T-helper 1 cell treated with Interleukin-12 subunit alpha and Interleukin-12 subunit beta and Interleukin-4 antibody, amounts not matched to agents 30 μg/mL and 1 μg/mL, for 36 hours (primary cell): Measurements from ENCODE around the gene SPATA6L.

Source experiments
- H3K27ac Mint-ChIP-seq: one replicate; pipeline ENCODE4 v1.8.0; 2021; ENCODE audit warnings: mild to moderate bottlenecking, mixed read lengths
- H3K27me3 Mint-ChIP-seq: one replicate; pipeline ENCODE4 v1.8.0; 2021; ENCODE audit warnings: low read depth, mixed read lengths
- H3K36me3 Mint-ChIP-seq: one replicate; pipeline ENCODE4 v1.8.0; 2021; ENCODE audit warnings: low read depth, mixed read lengths
- H3K4me1 Mint-ChIP-seq: one replicate; pipeline ENCODE4 v1.8.0; 2021; ENCODE audit warnings: low read depth, mixed read lengths
- H3K4me3 Mint-ChIP-seq: one replicate; pipeline ENCODE4 v1.8.0; 2021; ENCODE audit warnings: mild to moderate bottlenecking, moderate library complexity, mixed read lengths
- H3K9me3 Mint-ChIP-seq: one replicate; pipeline ENCODE4 v1.8.0; 2021; ENCODE audit warnings: mixed read lengths

Gene SPATA6L

GRCh38 chr9:4594545-4594944 lies 71.7 kb downstream of the SPATA6L start:
- Mint-ChIP-seq H3K4me1 (peaks cover 12% of the 10 kb centered on the region), H3K36me3 (no peaks in the 10 kb centered on the region), H3K27ac (no peak overlapping the region), H3K27me3 (peaks cover 9% of the 10 kb centered on the region), H3K9me3 (no peaks in the 10 kb centered on the region), H3K4me3 (no peak overlapping the region)

- no peak overlapping the region for H3K4me3 Mint-ChIP-seq
- H3K4me1 Mint-ChIP-seq, result peaks cover 12% of the 10 kb centered on the region
- H3K9me3 Mint-ChIP-seq, result no peaks in the 10 kb centered on the region
- H3K27ac Mint-ChIP-seq, result no peak overlapping the region
- peaks cover 9% of the 10 kb centered on the region for H3K27me3 Mint-ChIP-seq
- H3K36me3 Mint-ChIP-seq, result no peaks in the 10 kb centered on the region
Measured at GRCh38 chr9:4592886-4593285, 73.4 kb downstream of the SPATA6L start.

GRCh38 chr9:4592295-4592694 lies 74.0 kb downstream of the SPATA6L start:
- no peaks in the 10 kb centered on the region for H3K9me3 Mint-ChIP-seq
- no peak overlapping the region for H3K27ac Mint-ChIP-seq
- H3K4me3 Mint-ChIP-seq, result no peak overlapping the region
- peaks cover 9% of the 10 kb centered on the region for H3K27me3 Mint-ChIP-seq
- peaks cover 12% of the 10 kb centered on the region for H3K4me1 Mint-ChIP-seq
- H3K36me3 Mint-ChIP-seq, result no peaks in the 10 kb centered on the region

DNA sequence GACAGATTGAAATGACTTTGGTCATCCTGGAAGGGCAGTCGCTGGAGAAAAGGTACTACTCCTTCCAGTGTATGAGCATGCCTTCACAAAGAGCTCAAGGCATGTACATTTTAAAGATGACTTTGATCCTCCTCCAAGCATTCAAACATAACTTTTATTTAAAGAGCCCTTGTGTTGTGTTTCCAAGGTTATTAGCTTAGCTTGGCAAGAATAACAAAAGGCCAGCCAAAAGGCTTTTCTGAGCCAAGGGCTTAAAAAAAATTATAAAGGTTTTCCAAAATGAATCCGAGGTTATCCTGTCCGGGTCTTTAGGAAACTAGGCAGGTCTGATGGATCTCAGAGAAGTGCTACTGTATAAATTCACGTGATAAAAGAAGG lies 75.2 kb downstream of the SPATA6L start:
- peaks cover 3% of the 10 kb centered on the region for H3K4me1 Mint-ChIP-seq
- H3K27ac Mint-ChIP-seq, result no peak overlapping the region

DNA sequence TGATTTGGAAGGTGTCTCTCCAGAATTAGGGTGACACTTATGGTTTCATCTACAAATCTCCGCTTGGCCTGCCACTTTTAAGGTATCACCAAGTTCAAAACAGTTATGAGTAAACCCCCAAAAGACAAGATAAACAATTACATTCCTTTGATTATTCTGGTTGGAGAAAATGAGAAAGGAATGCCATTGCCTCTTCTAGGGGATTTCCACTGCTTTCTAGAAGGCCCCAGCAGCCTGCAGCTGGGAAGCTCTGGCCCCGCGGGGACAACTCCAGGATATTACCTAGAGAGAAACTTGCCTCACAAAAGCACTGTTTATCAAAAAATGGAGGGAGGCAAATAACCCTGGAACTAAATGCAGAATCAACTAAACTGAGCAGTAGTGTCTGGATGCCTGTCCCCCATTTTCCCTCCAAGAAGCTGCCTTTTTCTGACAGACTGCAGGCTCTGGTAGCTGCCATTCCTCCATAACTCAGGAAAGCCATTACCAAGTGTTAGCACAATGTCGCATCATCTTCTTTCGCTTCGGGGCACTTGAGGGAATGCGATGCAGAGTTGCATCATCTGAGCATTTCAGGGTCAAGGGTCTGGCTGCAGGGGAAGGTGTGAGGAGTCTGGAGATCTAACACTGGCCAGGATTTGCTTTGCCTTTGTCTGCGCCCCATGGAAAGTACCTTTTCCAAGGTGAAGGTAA lies 75.7 kb downstream of the SPATA6L start:
- H3K27ac Mint-ChIP-seq, result no peak overlapping the region
- H3K4me3 Mint-ChIP-seq, result no peak overlapping the region
- H3K4me1 Mint-ChIP-seq, result peaks cover 2% of the 10 kb centered on the region
- H3K9me3 Mint-ChIP-seq, result no peaks in the 10 kb centered on the region
- peaks cover 9% of the 10 kb centered on the region for H3K27me3 Mint-ChIP-seq
- no peaks in the 10 kb centered on the region for H3K36me3 Mint-ChIP-seq

More for the DNA sequence above, 75.2 kb downstream of the SPATA6L start:
- Mint-ChIP-seq H3K4me3 (no peak overlapping the region), H3K36me3 (no peaks in the 10 kb centered on the region), H3K9me3 (no peaks in the 10 kb centered on the region), H3K27me3 (peaks cover 9% of the 10 kb centered on the region)

DNA sequence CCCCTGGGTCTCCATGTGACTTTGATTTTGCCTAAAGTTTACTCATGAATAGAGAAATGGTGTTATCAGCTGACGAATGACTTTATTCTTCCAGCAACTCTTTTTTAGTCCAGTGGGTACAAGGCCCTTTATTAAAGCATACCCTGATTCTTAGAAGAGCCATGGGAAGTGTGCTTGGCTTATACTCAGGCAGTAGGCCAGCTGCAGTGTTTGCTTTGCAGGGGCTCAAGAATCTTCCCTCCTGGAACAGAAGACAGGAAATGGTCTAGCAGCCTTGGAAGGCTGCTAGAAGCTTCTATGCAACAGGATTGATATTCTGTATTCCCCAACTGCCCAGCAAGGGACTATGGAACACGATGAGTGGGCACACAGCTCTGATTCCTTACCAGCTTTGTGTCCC lies 77.6 kb downstream of the SPATA6L start:
- Mint-ChIP-seq H3K36me3 (no peaks in the 10 kb centered on the region), H3K27me3 (peaks cover 6% of the 10 kb centered on the region), H3K27ac (no peak overlapping the region), H3K4me3 (no peak overlapping the region), H3K4me1 (no peaks in the 10 kb centered on the region), H3K9me3 (no peaks in the 10 kb centered on the region)

DNA sequence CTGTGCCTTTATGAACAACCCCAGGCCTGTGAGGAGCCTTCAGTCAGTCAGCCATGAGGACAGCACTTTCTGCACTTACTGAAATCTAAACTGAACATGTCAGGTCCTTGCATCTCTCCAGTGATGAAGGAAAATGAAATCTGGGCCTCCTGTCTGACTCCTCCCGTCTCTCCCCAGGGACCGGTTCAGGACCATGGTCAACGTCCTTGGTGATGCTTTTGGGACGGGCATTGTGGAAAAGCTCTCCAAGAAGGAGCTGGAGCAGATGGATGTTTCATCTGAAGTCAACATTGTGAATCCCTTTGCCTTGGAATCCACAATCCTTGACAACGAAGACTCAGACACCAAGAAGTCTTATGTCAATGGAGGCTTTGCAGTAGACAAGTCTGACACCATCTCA lies 81.1 kb downstream of the SPATA6L start:
- Mint-ChIP-seq H3K4me3 (no peak overlapping the region), H3K9me3 (no peaks in the 10 kb centered on the region), H3K27me3 (no peaks in the 10 kb centered on the region), H3K4me1 (no peaks in the 10 kb centered on the region), H3K36me3 (no peaks in the 10 kb centered on the region), H3K27ac (no peak overlapping the region)

DNA sequence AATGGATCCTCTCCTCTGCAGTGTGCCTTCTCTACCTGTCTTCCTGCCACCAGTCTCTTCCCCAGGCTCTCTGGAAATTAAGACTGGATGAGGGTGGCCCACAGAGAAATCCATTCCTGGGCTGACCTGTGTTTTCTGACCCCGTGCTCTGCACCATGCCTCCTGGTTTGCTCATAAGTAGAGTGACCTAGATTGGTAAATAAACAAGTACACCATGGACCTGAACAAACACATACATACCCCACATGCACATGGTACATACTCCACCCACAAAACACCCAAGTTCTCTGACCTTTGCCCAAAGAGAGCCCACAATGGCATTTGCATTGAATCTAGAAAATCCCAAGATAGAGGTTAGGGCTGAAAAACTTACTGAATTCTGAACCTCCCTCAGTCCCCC lies 81.6 kb downstream of the SPATA6L start:
- Mint-ChIP-seq H3K27me3 (no peaks in the 10 kb centered on the region), H3K4me3 (no peak overlapping the region), H3K36me3 (no peaks in the 10 kb centered on the region), H3K9me3 (no peaks in the 10 kb centered on the region), H3K27ac (no peak overlapping the region), H3K4me1 (no peaks in the 10 kb centered on the region)

GRCh38 chr9:4583001-4583400 lies 83.3 kb downstream of the SPATA6L start:
- Mint-ChIP-seq H3K9me3 (no peaks in the 10 kb centered on the region), H3K4me3 (no peak overlapping the region), H3K4me1 (no peaks in the 10 kb centered on the region), H3K27ac (no peak overlapping the region), H3K27me3 (no peaks in the 10 kb centered on the region), H3K36me3 (no peaks in the 10 kb centered on the region)

DNA sequence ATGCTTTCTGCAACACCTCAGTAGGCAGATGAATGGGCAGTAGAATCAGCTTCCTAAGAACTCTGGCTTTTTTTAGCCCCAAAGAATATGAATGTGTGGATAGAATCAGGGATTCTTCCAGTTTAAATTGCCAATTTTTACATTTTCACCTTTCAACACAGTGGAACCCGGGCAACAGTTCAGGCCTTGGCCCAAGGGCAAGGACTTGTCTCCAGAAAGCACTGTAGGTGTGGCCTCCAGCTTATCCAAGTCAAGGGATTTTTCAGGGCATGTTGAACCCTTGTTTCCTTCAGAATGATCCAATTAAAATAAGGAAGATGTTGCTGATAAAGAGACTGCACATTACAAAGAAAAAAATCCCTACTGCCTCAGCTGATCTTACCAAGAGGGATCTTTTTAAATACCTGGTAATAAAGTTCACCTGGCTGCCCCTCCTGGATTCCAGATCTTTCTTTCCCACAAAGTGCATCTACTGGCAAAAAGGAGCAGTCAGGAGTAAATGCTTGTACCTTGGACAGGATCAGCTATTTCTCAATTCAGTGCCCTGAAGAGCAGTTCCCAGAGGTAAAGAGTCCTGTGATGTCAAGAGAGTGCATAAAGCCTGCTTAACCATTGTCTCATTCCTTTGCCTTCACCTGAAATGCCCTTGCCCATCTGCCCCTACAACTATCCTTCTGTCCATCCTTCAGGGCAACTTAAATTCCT lies 84.3 kb downstream of the SPATA6L start:
- no peaks in the 10 kb centered on the region for H3K27me3 Mint-ChIP-seq
- no peak overlapping the region for H3K4me3 Mint-ChIP-seq
- no peaks in the 10 kb centered on the region for H3K9me3 Mint-ChIP-seq
- no peaks in the 10 kb centered on the region for H3K36me3 Mint-ChIP-seq
- no peaks in the 10 kb centered on the region for H3K4me1 Mint-ChIP-seq
- H3K27ac Mint-ChIP-seq, result no peak overlapping the region

DNA sequence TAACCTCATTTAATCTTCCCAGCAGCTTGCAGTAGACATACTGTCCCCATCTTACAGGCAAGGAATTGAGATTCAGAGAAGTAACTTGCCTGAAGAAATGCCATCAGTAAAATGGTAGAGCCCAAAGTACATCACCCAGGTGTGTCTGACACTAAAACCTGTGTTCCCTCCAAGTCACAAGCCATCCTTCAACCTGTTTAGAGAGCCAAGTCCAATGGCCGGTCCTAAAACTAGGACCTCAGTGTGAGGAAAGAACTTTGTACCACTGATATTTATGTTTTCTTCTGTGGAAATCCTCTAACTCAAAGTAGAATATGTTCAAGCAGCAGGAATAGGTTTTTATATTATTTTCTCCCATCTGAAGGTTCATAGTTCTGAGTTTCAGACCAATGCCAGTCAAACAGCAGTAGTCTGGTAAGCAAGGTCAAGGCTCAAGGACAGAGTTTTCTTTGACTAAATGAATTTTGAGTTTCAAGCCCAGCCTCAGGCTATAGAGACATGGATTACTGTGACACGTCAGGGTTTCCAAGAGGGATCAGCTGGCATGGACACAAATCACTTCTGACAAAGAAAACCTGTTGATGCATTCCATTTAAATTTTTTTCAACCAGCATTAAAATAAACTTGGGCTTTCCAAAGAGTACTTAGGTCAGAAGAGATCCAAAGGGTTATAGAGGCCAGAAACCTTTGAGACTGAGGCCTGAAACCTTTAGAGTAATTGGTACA lies 85.1 kb downstream of the SPATA6L start:
- no peaks in the 10 kb centered on the region for H3K27me3 Mint-ChIP-seq
- no peak overlapping the region for H3K27ac Mint-ChIP-seq
- H3K4me1 Mint-ChIP-seq, result no peaks in the 10 kb centered on the region
- H3K36me3 Mint-ChIP-seq, result no peaks in the 10 kb centered on the region
- H3K4me3 Mint-ChIP-seq, result no peak overlapping the region
- H3K9me3 Mint-ChIP-seq, result no peaks in the 10 kb centered on the region

GRCh38 chr9:4579001-4579400 lies 87.3 kb downstream of the SPATA6L start:
- no peak overlapping the region for H3K4me3 Mint-ChIP-seq

DNA sequence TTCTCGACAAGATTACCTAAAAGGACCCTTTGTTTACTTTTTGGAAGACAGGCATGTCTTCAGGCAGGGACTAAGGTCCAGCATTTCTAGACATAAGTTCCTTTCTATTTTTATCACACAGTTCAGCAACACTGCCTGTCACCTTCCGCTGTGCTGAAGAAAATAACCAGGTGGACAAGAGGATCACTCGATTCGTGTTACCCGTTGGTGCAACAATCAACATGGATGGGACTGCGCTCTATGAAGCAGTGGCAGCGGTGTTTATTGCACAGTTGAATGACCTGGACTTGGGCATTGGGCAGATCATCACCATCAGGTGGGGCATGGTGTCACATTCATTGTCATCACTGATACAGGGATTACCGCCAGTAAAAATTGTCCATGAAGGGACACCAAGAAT lies 89.8 kb downstream of the SPATA6L start:
- Mint-ChIP-seq H3K36me3 (no peaks in the 10 kb centered on the region), H3K4me1 (peaks cover 20% of the 10 kb centered on the region), H3K27me3 (no peaks in the 10 kb centered on the region), H3K4me3 (no peak overlapping the region), H3K27ac (no peak overlapping the region), H3K9me3 (no peaks in the 10 kb centered on the region)

More at GRCh38 chr9:4579001-4579400, 87.3 kb downstream of the SPATA6L start:
- Mint-ChIP-seq H3K9me3 (no peaks in the 10 kb centered on the region), H3K27me3 (no peaks in the 10 kb centered on the region), H3K27ac (no peak overlapping the region), H3K36me3 (no peaks in the 10 kb centered on the region), H3K4me1 (peaks cover 7% of the 10 kb centered on the region)

DNA sequence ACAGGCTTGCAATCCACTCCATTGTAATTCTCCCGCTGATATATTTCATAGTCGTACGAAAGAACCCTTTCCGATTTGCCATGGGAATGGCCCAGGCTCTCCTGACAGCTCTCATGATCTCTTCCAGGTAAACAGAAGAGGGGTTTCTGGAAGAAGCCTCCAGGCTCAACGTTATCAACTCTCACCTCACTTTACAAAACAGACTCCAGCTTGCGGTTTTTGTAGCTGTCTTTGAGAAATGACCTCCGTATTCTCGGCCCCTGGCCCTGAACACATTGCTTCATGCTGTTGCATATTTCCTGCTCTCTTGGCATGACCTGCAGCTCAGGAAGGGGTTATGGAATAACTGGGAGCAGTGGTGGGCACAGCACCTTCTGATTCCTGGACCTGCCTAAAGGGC lies 90.3 kb downstream of the SPATA6L start:
- Mint-ChIP-seq H3K27ac (no peak overlapping the region), H3K36me3 (no peaks in the 10 kb centered on the region), H3K4me3 (no peak overlapping the region), H3K4me1 (peaks cover 20% of the 10 kb centered on the region), H3K27me3 (no peaks in the 10 kb centered on the region), H3K9me3 (no peaks in the 10 kb centered on the region)
